ENCODE results near the gene SBK2. TPM values are rescaled to one million over a fixed set of nuclear protein-coding genes. Genes with fewer than 3 reads are reported as not detected.
"Not testable (repeated sequence)": the region's sequence is repeated elsewhere in the genome, so short reads cannot be mapped to it uniquely, and the experiment has no call there.

Gene SBK2
- total RNA-seq, 6 experiments from 2014 or later: not detected

GRCh38 chr19:55537741-55538111, 793 bp upstream of the SBK2 start:
- peaks cover 6% of the 10 kb centered on the region; the same call in 1 of the 2 replicates for H3K27me3 Mint-ChIP-seq (ENCODE audit: insufficient read depth)
- no peak for TF ChIP-seq CTCF (IDR thresholded peaks at IDR 0.05)
- no peaks in the 10 kb centered on the region for H3K9me3 Mint-ChIP-seq
- H3K4me3 Mint-ChIP-seq: no peak overlapping the region
- no peak for DNase-seq
- H3K4me1 Mint-ChIP-seq (ENCODE audit: low read depth): no peaks in the 10 kb centered on the region
- no peak overlapping the region for H3K27ac Mint-ChIP-seq
- no peaks in the 10 kb centered on the region for H3K36me3 Mint-ChIP-seq (ENCODE audit: low read depth)

GRCh38 chr19:55536366-55536765, 567 bp downstream of the SBK2 start:
- H3K4me3 Mint-ChIP-seq: no peak overlapping the region
- no peak for TF ChIP-seq CTCF (IDR thresholded peaks at IDR 0.05)
- peaks cover 6% of the 10 kb centered on the region; the same call in 1 of the 2 replicates for H3K27me3 Mint-ChIP-seq (ENCODE audit: insufficient read depth)
- H3K9me3 Mint-ChIP-seq: no peaks in the 10 kb centered on the region
- no peaks in the 10 kb centered on the region for H3K4me1 Mint-ChIP-seq (ENCODE audit: low read depth)
- no peak overlapping the region for H3K27ac Mint-ChIP-seq
- H3K36me3 Mint-ChIP-seq (ENCODE audit: low read depth): no peaks in the 10 kb centered on the region
- no peak for DNase-seq

DNA sequence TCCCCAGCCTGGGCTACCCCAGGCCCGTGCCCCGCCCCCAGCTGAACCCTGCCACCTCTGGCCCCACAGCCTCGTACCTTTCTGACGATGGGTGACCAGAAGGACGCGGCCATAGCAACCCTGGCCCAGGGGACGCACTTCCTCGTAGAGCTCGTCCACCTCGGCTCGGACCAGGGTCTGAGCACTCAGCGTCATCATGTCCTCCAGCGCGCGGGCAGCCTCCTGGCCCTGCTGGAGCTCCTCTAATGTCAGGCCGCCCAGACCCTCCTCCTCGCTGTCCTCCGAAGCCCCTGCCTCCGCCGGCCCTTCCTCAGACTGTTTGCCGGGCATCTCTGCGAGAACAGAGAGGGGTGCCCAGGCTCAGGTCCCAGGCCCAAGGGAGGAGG, 975 bp downstream of the SBK2 start:
- Mint-ChIP-seq H3K9me3 (no peaks in the 10 kb centered on the region), H3K4me3 (no peak overlapping the region), H3K4me1 (ENCODE audit: low read depth) (no peaks in the 10 kb centered on the region), H3K27me3 (ENCODE audit: insufficient read depth) (peaks cover 6% of the 10 kb centered on the region; the same call in 1 of the 2 replicates), H3K27ac (no peak overlapping the region), H3K36me3 (ENCODE audit: low read depth) (no peaks in the 10 kb centered on the region)
- no peak for TF ChIP-seq CTCF (IDR thresholded peaks at IDR 0.05)
- no peak for DNase-seq

- DNase-seq: no peak
- Mint-ChIP-seq H3K4me1 (ENCODE audit: low read depth) (no peaks in the 10 kb centered on the region), H3K27ac (no peak overlapping the region), H3K36me3 (ENCODE audit: low read depth) (no peaks in the 10 kb centered on the region), H3K4me3 (no peak overlapping the region), H3K27me3 (ENCODE audit: insufficient read depth) (peaks cover 1% of the 10 kb centered on the region; the same call in 1 of the 2 replicates), H3K9me3 (no peaks in the 10 kb centered on the region)
- TF ChIP-seq CTCF (IDR thresholded peaks at IDR 0.05): no peak
These were observed 1.6 kb downstream of the SBK2 start for GRCh38 chr19:55535173-55535964.

- H3K27ac Mint-ChIP-seq; H3K9me3 Mint-ChIP-seq; H3K27me3 Mint-ChIP-seq (ENCODE audit: insufficient read depth); H3K36me3 Mint-ChIP-seq (ENCODE audit: low read depth); DNase-seq; H3K4me1 Mint-ChIP-seq (ENCODE audit: low read depth); H3K4me3 Mint-ChIP-seq: not testable (repeated sequence)
These were observed 2.7 kb downstream of the SBK2 start for GRCh38 chr19:55534280-55534679.

DNA sequence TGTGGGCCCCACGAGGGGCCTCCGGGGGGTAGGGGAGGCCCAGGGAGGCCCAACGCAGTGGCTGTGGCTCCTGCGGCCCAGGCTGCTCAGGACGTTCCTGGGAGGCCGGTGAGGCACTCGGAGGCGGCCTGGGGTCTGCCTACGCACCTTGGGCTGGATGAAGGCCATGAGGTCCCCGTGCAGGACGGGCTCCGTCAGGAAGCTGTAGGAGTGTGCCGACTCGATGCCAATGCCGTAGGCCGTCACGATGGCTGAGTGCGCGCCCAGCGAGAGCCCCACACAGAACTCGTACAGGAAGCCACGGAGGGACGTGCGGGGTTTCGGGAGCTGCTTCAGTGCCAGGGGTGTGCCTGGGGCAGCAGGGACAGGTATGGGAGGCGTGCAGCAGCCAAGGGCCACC, 5.9 kb downstream of the SBK2 start:
- DNase-seq: no peak
- no peaks in the 10 kb centered on the region for H3K36me3 Mint-ChIP-seq (ENCODE audit: low read depth)
- peaks cover 1% of the 10 kb centered on the region for H3K27me3 Mint-ChIP-seq (ENCODE audit: insufficient read depth)
- H3K4me3 Mint-ChIP-seq: no peak overlapping the region
- no peak overlapping the region for H3K27ac Mint-ChIP-seq
- no peaks in the 10 kb centered on the region for H3K4me1 Mint-ChIP-seq (ENCODE audit: low read depth)
- no peaks in the 10 kb centered on the region for H3K9me3 Mint-ChIP-seq
- no peak for TF ChIP-seq CTCF (IDR thresholded peaks at IDR 0.05)
